Endothelial cell (in vitro differentiated cells): ENCODE measurements around the gene ITGB7. TPM values are rescaled to one million over a fixed set of nuclear protein-coding genes. Genes with fewer than 3 reads are reported as not detected.
"Not testable (repeated sequence)": the region's sequence is repeated elsewhere in the genome, so short reads cannot be mapped to it uniquely, and the experiment has no call there.

ENCODE experiments used
- DNase-seq: peaks from one replicate; pipeline ENCODE4 v3.0.0; 2021; ENCODE audit warnings: low spot score
- H3K27ac Mint-ChIP-seq: one replicate; pipeline ENCODE4 v1.8.0; 2021; ENCODE audit warnings: mixed read lengths, inconsistent platforms; ENCODE audit not compliant: unreplicated experiment
- H3K27me3 Mint-ChIP-seq: one replicate; pipeline ENCODE4 v1.8.0; 2021; ENCODE audit warnings: mild to moderate bottlenecking, moderate library complexity, mixed read lengths, inconsistent platforms; ENCODE audit not compliant: unreplicated experiment
- H3K36me3 Mint-ChIP-seq: one replicate; pipeline ENCODE4 v1.8.0; 2021; ENCODE audit warnings: mild to moderate bottlenecking, low read depth, mixed read lengths, inconsistent platforms; ENCODE audit not compliant: unreplicated experiment
- H3K4me1 Mint-ChIP-seq: one replicate; pipeline ENCODE4 v1.8.0; 2021; ENCODE audit warnings: mild to moderate bottlenecking, mixed read lengths, inconsistent platforms; ENCODE audit not compliant: unreplicated experiment
- H3K4me3 Mint-ChIP-seq: one replicate; pipeline ENCODE4 v1.8.0; 2021; ENCODE audit warnings: mild to moderate bottlenecking, mixed read lengths, inconsistent platforms; ENCODE audit not compliant: unreplicated experiment
- H3K9me3 Mint-ChIP-seq: one replicate; pipeline ENCODE4 v1.8.0; 2021; ENCODE audit warnings: mixed read lengths, inconsistent platforms; ENCODE audit not compliant: unreplicated experiment
- CTCF ChIP-seq: fragments of 200-600 bp; sonication (generic); IDR thresholded peaks from one replicate; pipeline ENCODE4 v1.5.0; 2021; ENCODE audit warnings: antibody characterized with exemption; ENCODE audit not compliant: unreplicated experiment
- total RNA-seq: library from RNA; stranded (reverse); fragmentation: NEBNext Ultra II Directional; extraction: Animal tissue kit (Norgen Biotek cat#: 25700); gene quantifications from one replicate; pipeline ENCODE4 v1.2.1, GENCODE V29; 2021; ENCODE audit not compliant: unreplicated experiment

The ITGB7 gene
- total RNA-seq, 1 donor from 2014 or later: 0.56 TPM

DNA sequence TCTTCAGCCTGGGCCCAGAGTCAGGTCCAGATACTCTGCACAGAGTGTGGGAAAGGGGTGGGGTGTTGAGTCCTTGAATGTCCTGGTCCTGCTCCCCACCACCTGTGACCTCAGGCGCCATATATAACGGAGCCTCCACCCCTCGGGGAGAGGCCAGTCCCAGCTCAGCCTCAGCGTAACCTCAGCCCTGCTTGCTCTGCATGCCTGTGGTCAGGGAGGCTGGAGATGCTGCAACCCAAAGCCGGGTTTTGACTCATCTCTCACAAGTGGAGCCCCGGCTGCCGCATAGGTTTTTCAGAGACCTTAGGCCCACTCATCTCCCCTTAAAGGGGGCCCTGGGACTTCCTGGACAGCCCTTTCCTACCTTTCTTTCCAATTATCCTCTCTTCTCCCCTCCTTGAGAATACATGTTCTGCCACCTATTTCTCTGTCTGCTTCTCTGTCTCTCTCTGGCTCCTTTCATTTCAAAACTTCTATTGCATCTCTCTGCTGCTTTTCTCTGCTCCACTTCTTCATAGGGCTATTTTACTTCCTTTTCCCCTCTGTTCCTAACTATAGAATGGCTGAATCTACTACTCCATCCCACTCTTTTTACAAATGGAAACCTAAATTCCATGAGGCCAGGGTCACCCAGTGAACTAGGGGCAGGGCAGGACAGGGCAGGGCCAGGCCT is 1.2 kb downstream of the ITGB7 start:
- Mint-ChIP-seq H3K36me3 (no peaks in the 10 kb centered on the region), H3K27ac (no peak overlapping the region), H3K4me3 (no peak overlapping the region), H3K4me1 (peaks cover 3% of the 10 kb centered on the region), H3K9me3 (no peaks in the 10 kb centered on the region), H3K27me3 (peaks cover 6% of the 10 kb centered on the region)
- DNase-seq: no peak
- no peak for TF ChIP-seq CTCF

- H3K9me3 Mint-ChIP-seq: no peaks in the 10 kb centered on the region
- H3K27me3 Mint-ChIP-seq: peaks cover 9% of the 10 kb centered on the region
- peaks cover 4% of the 10 kb centered on the region for H3K4me1 Mint-ChIP-seq
These were observed 2.7 kb downstream of the ITGB7 start for GRCh38 chr12:53204351-53204750.

DNA sequence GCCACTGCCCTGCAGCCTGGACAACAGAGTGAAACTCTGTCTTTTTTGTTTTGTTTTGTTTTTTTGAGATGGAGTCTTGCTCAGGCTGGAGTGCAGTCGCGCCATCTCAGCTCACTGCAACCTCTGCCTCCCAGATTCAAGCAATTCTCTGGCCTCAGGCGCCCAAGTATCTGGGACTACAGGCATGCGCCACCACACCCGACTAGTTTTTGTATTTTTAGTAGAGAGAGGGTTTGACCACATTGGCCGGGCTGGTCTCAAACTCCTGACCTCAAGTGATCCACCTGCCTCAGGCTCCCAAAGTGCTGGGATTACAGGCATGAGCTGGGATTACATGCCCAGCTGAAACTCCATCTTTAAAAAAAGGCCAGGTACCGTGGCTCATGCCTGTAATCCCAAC is 4.7 kb downstream of the ITGB7 start:
- not testable (repeated sequence) for H3K36me3 Mint-ChIP-seq, DNase-seq, H3K4me3 Mint-ChIP-seq, H3K4me1 Mint-ChIP-seq, H3K27ac Mint-ChIP-seq, H3K9me3 Mint-ChIP-seq
- peaks cover 16% of the 10 kb centered on the region for H3K27me3 Mint-ChIP-seq

More at GRCh38 chr12:53204351-53204750, 2.7 kb downstream of the ITGB7 start:
- Mint-ChIP-seq H3K4me3 (no peak overlapping the region), H3K27ac (no peak overlapping the region), H3K36me3 (no peaks in the 10 kb centered on the region)
- TF ChIP-seq CTCF: no peak
- DNase-seq: no peak

DNA sequence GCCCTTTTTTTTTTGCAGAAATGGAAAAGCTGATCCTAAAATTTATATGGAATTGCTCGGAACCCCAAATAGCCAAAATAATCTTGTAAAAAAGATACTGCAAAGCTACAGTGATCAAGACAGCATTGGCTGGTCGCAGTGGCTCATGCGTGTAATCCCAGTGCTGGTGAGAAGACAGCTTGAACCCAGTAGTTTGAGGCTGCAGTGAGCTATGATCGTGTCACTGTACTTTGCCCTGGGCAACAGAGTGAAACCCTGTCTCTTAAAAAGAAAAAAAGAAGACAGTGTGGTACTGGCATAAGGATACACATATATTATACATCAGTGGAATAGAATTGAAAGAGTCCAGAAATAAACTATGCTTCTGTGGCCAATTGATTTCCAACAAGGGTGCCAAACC is 5.4 kb downstream of the ITGB7 start:
- Mint-ChIP-seq H3K36me3 (no peaks in the 10 kb centered on the region), H3K27me3 (peaks cover 16% of the 10 kb centered on the region), H3K27ac (no peak overlapping the region), H3K4me1 (peaks cover 13% of the 10 kb centered on the region), H3K4me3 (no peak overlapping the region), H3K9me3 (no peaks in the 10 kb centered on the region)
- DNase-seq: no peak
- TF ChIP-seq CTCF: no peak

GRCh38 chr12:53201177-53201541 is 5.9 kb downstream of the ITGB7 start:
- Mint-ChIP-seq H3K4me3 (no peak overlapping the region), H3K27ac (no peak overlapping the region), H3K36me3 (no peaks in the 10 kb centered on the region), H3K4me1 (peaks cover 13% of the 10 kb centered on the region), H3K9me3 (no peaks in the 10 kb centered on the region), H3K27me3 (peaks cover 18% of the 10 kb centered on the region)
- no peak for TF ChIP-seq CTCF
- DNase-seq: no peak
